Stimulated activated CD8-positive, alpha-beta memory T cell treated with anti-CD3 and anti-CD28 coated beads, Interleukin-7, amount 100 ng/mL, for 4 hours (primary cell): ENCODE measurements around the gene SUSD4.

Experiments
- DNase-seq, 2 donors: peaks; one replicate each; pipeline ENCODE4 v3.0.0-alpha.2; 2020; ENCODE audit warnings: low read depth in 2 of 2

Gene SUSD4

GRCh38 chr1:223329664-223330415 is 34.1 kb downstream of the SUSD4 start:
- DNase-seq = no peak

GRCh38 chr1:223329252-223329651 is 34.7 kb downstream of the SUSD4 start:
- no peak for DNase-seq

- DNase-seq = no peak
Measured at GRCh38 chr1:223328566-223328965, 35.4 kb downstream of the SUSD4 start.

- DNase-seq = no peak
Measured at GRCh38 chr1:223326776-223327175, 37.2 kb downstream of the SUSD4 start.

GRCh38 chr1:223323491-223324484 is 40.2 kb downstream of the SUSD4 start:
- no peak for DNase-seq

- no peak for DNase-seq
Measured at GRCh38 chr1:223322868-223323267, 41.1 kb downstream of the SUSD4 start.

GRCh38 chr1:223320959-223321358 is 43.0 kb downstream of the SUSD4 start:
- no peak for DNase-seq

- no peak for DNase-seq
Measured at GRCh38 chr1:223319905-223320580, 43.9 kb downstream of the SUSD4 start.

GRCh38 chr1:223319398-223319797 is 44.6 kb downstream of the SUSD4 start:
- DNase-seq = no peak

- no peak for DNase-seq
Measured at GRCh38 chr1:223316082-223316481, 47.9 kb downstream of the SUSD4 start.

- DNase-seq = no peak
Measured at GRCh38 chr1:223315665-223316064, 48.3 kb downstream of the SUSD4 start.

- no peak for DNase-seq
Measured at GRCh38 chr1:223313415-223313754, 50.6 kb downstream of the SUSD4 start.

- DNase-seq = no peak
Measured at GRCh38 chr1:223312705-223313414, 51.1 kb downstream of the SUSD4 start.

GRCh38 chr1:223312273-223312672 is 51.7 kb downstream of the SUSD4 start:
- DNase-seq = no peak

- no peak for DNase-seq
Measured at GRCh38 chr1:223311826-223312225, 52.1 kb downstream of the SUSD4 start.

GRCh38 chr1:223308136-223308535 is 55.8 kb downstream of the SUSD4 start:
- no peak for DNase-seq

- DNase-seq = no peak
Measured at GRCh38 chr1:223307544-223307943, 56.4 kb downstream of the SUSD4 start.

GRCh38 chr1:223304931-223305330 is 59.0 kb downstream of the SUSD4 start:
- DNase-seq = no peak

- no peak for DNase-seq
Measured at GRCh38 chr1:223301371-223301770, 62.6 kb downstream of the SUSD4 start.

- DNase-seq = no peak
Measured at GRCh38 chr1:223299553-223299952, 64.4 kb downstream of the SUSD4 start.

- DNase-seq = no peak
Measured at GRCh38 chr1:223298701-223299100, 65.3 kb downstream of the SUSD4 start.

GRCh38 chr1:223297800-223298199 is 66.2 kb downstream of the SUSD4 start:
- no peak for DNase-seq
